Heart left ventricle (tissue), 16 donors: Measurements from ENCODE around the gene GPR137C. TPM values are rescaled to one million over a fixed set of nuclear protein-coding genes. Genes with fewer than 3 reads are reported as not detected.

Source experiments
- ATAC-seq, 4 donors: fragments of 200-7000 bp; cut with Tn5 transposase; one replicate each; pipeline ENCODE4 v1.9.1; 2020 to 2022; ENCODE audit warnings: moderate library complexity in 4 of 4, mild to moderate bottlenecking in 3 of 4, moderate number of reproducible peaks in 1 of 4
- DNase-seq, 5 donors: peaks; one replicate each; pipeline ENCODE4 v3.0.0-alpha.2; 2020
- H3K27ac ChIP-seq, 12 donors: fragments of 200-600 bp; sonication (generic) in 4 of 12; one replicate each; pipeline versions ENCODE4 v1.5.0 to v1.8.0; 2016 to 2022; ENCODE audit warnings: mild to moderate bottlenecking in 2 of 12
- H3K27me3 ChIP-seq, 9 donors: fragments of 200-600 bp; sonication (generic) in 2 of 9; one replicate each; pipeline versions ENCODE4 v1.5.1 to v1.8.0; 2016 to 2022; ENCODE audit warnings: mild to moderate bottlenecking in 3 of 9
- H3K36me3 ChIP-seq, 9 donors: fragments of 200-600 bp; sonication (generic) in 2 of 9; one replicate each; pipeline versions ENCODE4 v1.5.0 to v1.8.0; 2018 to 2022; ENCODE audit warnings: mild to moderate bottlenecking in 2 of 9
- H3K4me1 ChIP-seq, 12 donors: fragments of 200-600 bp; sonication (generic) in 4 of 12; one replicate each; pipeline versions ENCODE4 v1.5.0 to v1.8.0; 2016 to 2022; ENCODE audit warnings: mild to moderate bottlenecking in 3 of 12
- H3K4me3 ChIP-seq, 12 donors: fragments of 200-600 bp; sonication (generic) in 4 of 12; one replicate each; pipeline versions ENCODE4 v1.5.0 to v1.8.0; 2017 to 2022; ENCODE audit warnings: mild to moderate bottlenecking in 9 of 12, moderate library complexity in 4 of 12
- H3K9me3 ChIP-seq, 12 donors: fragments of 200-600 bp; sonication (generic) in 4 of 12; one replicate each; pipeline versions ENCODE4 v1.5.0 to v1.8.0; 2016 to 2022; ENCODE audit warnings: mild to moderate bottlenecking in 1 of 12
- POLR2A ChIP-seq, 2 donors: fragments of 450-650 bp; IDR thresholded peaks; one replicate each; pipeline ENCODE4 v1.6.1; 2017; ENCODE audit warnings: antibody characterized with exemption in 2 of 2, mild to moderate bottlenecking in 2 of 2, moderate library complexity in 2 of 2
- WGBS, 4 donors: extraction: QIAGEN DNeasy Blood & Tissue Kit in 2 of 4; methylation state at CpG; one replicate each; pipeline versions ENCODE4 v1.1.5 to v1.1.7; 2013 to 2018; 5-methylcytosine and 5-hydroxymethylcytosine counted together
- intact Hi-C, 10 donors: fragments of 100-400 bp; cut with DNase I; formaldehyde crosslinking; loops; one replicate each; pipeline versions ENCODE4 v1.11.1 to v1.14.2; 2022
- polyA plus RNA-seq, 2 donors: library from polyadenylated mRNA; stranded (reverse); fragments of 200-250 nt; gene quantifications; one replicate each; pipeline ENCODE4 v1.2.3, GENCODE V29; 2013
- total RNA-seq, 9 donors: library from RNA; depleted of rRNA in 2 of 9; stranded (reverse); fragments of >200 nt in 2 of 9; fragmentation: NEBNext Ultra II Directional in 3 of 9; extraction: Animal tissue kit (Norgen Biotek cat#: 25700) in 3 of 9; gene quantifications; one replicate each; pipeline versions ENCODE4 v1.1.0 to v1.2.4, GENCODE V29; 2016 to 2023
- TF ChIP-seq, protein P1 (sequence below), 12 donors: fragments of 200-600 bp; sonication (generic) in 4 of 12; IDR thresholded peaks; one replicate each; pipeline versions ENCODE4 v1.5.0 to v1.8.0; 2018 to 2022; ENCODE audit warnings: antibody characterized with exemption in 12 of 12, mild to moderate bottlenecking in 5 of 12
- donor health status: ischemic (EF 13 %, LVEDD 7.1; RV severe dilation, severe dysfunction).
- donor health status: healthy with polysubstance abuse.
- donor health status: DM: no; HTN: yes; CAD: no.
- donor health status: DM: no; HTN: no; CAD: no.
- donor health status: ischemic (EF 25% LVEDD 6.9; RV normal size, moderate dysfunction).
- donor health status: ischemic (EF 25% LVEDD 5.7; RV mildly dilated, moderate dysfunction).
- donor health status: healthy.
- donor health status: DM: yes; HTN: yes; CAD: no.
- donor health status: ischemic (EF 35%, LVEDD 5.7; RV mildly dilated, moderate dysfunction).
- donor health status: nonischemic (EF 11% LVEDD 7.7; RV severe dilation, severe dysfunction).
- donor health status: DM: yes; HTN: yes; CAD: no.
- donor health status: PGD.
- donor health status: ischemic (EF 29% LVEDD 5.4; RV normal size, mild dysfunction).
- donor health status: nonischemic (EF 23%, LVEDD 6.1; RV moderate dilation, normal function).

The GPR137C gene
- total and polyA plus RNA-seq, 11 donors: 0.61 to 1.9 (median 1.1) TPM

DNA sequence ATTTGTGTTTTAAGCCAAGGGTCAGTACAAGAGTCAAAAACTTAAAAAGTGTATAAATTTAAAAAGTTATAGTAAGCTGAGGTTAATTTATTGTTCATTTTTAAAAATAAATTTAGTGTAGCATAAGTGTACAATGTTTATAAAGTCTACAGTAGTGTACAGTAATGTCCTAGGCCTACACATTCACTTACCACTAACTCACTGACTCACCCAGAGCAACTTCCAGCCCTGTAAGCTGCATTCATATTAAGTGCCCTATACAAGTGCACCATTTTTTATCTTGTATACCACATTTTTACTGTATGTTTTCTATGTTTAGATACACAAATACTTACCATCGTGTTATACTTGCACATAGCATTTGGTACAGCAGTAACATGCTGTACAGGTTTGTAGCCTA is 37.7 kb downstream of the GPR137C start:
- DNase-seq: no peak
- no peak for ATAC-seq
- Histone ChIP-seq H3K4me1 (no peaks in the 10 kb centered on the region), H3K27ac (no peak overlapping the region), H3K4me3 (no peak overlapping the region), H3K27me3 (no peaks in the 10 kb centered on the region), H3K9me3 (peaks cover 0 to 19% (median 0%) of the 10 kb centered on the region in 12 donors), H3K36me3 (no peaks in the 10 kb centered on the region)
- intact Hi-C loops: no loop called here
- 92 to 99% (median 97%) methylated on average over 1 of the region's 1 CpG for WGBS, 4 donors
- TF ChIP-seq, protein P1, sequence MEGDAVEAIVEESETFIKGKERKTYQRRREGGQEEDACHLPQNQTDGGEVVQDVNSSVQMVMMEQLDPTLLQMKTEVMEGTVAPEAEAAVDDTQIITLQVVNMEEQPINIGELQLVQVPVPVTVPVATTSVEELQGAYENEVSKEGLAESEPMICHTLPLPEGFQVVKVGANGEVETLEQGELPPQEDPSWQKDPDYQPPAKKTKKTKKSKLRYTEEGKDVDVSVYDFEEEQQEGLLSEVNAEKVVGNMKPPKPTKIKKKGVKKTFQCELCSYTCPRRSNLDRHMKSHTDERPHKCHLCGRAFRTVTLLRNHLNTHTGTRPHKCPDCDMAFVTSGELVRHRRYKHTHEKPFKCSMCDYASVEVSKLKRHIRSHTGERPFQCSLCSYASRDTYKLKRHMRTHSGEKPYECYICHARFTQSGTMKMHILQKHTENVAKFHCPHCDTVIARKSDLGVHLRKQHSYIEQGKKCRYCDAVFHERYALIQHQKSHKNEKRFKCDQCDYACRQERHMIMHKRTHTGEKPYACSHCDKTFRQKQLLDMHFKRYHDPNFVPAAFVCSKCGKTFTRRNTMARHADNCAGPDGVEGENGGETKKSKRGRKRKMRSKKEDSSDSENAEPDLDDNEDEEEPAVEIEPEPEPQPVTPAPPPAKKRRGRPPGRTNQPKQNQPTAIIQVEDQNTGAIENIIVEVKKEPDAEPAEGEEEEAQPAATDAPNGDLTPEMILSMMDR (IDR thresholded peaks at IDR 0.05): no peak
- TF ChIP-seq POLR2A (IDR thresholded peaks at IDR 0.05): no peak

DNA sequence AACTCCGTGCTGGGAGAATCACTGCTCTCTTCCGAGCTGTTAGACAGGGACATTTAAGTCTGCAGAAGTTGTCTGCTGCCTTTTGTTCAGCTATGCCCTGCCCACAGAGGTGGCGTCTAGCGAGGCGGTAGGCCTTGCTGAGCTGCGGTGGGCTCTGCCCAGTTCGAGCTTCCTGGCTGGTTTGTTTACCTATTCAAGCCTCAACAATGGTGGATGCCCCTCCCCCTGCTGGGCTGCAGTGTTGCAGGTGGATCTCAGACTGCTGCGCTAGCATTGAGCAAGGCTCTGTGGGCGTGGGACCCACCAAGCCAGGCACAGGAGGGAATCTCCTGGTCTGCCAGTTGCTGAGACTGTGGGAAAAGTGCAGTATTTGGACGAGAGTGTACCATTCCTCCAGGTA is 43.7 kb downstream of the GPR137C start:
- DNase-seq (no peak), ATAC-seq (no peak)
- Histone ChIP-seq H3K27me3 (no peaks in the 10 kb centered on the region), H3K36me3 (no peaks in the 10 kb centered on the region), H3K27ac (no peak overlapping the region), H3K9me3 (peaks cover 0 to 15% (median 0%) of the 10 kb centered on the region in 12 donors), H3K4me1 (no peaks in the 10 kb centered on the region), H3K4me3 (no peak overlapping the region)
- TF ChIP-seq, protein P1 (IDR thresholded peaks at IDR 0.05): no peak
- intact Hi-C loops: no loop called here
- 91 to 95% (median 94%) methylated on average over 9 to 10 of the region's 10 CpGs for WGBS, 4 donors

DNA sequence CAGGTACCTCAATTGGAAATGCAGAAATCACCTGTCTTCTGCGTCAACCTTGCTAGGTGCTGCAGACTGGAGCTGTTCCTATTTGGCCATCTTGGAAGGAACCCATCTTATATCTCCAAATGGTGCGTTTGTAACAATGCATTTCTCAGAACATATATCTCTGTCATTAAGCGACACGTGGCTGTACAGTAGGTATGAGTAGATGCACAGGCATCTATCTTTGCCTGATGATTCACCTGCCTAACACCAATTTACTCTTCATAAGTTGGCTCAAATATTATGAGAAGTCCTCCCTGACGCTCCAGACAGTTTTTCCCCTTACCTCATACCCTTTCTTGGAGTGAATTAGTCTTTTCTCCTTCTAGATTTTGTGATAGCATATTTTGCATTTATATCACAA is 44.2 kb downstream of the GPR137C start:
- DNase-seq (no peak), ATAC-seq (no peak)
- H3K9me3 ChIP-seq: peaks cover 0 to 11% (median 0%) of the 10 kb centered on the region in 12 donors
- H3K36me3 ChIP-seq: no peaks in the 10 kb centered on the region
- H3K27me3 ChIP-seq: no peaks in the 10 kb centered on the region
- intact Hi-C loops: no loop called here
- WGBS, 4 donors: 78 to 98% (median 86%) methylated on average over 5 of the region's 5 CpGs
- no peaks in the 10 kb centered on the region for H3K4me1 ChIP-seq
- H3K4me3 ChIP-seq: no peak overlapping the region
- TF ChIP-seq POLR2A (IDR thresholded peaks at IDR 0.05): no peak
- TF ChIP-seq, protein P1 (IDR thresholded peaks at IDR 0.05): no peak
- H3K27ac ChIP-seq: no peak overlapping the region

DNA sequence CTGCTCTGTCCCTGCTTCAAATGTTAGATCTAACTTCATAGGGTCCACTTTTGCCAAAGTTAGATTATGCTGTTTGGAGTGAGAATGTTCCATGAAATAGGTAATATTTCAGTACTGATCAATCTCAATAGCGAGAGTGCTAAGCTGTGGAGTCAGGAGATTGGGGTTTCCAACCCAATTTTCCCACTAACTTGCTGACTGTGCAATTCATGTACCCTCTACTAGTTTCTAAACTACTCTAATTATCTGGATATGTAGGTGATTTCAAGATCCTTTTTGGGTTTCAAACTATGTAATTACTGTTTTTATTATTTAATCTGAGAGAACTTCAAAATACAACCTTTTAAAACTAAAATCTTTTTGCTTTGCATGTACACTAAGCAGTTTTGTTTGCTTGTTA is 45.9 kb downstream of the GPR137C start:
- Histone ChIP-seq H3K27ac (no peak overlapping the region), H3K27me3 (no peaks in the 10 kb centered on the region), H3K4me1 (no peaks in the 10 kb centered on the region), H3K36me3 (no peaks in the 10 kb centered on the region), H3K9me3 (peaks cover 0 to 12% (median 0%) of the 10 kb centered on the region in 12 donors), H3K4me3 (no peak overlapping the region)
- ATAC-seq (no peak), DNase-seq (no peak)
- TF ChIP-seq POLR2A (IDR thresholded peaks at IDR 0.05): no peak
- TF ChIP-seq, protein P1 (IDR thresholded peaks at IDR 0.05): no peak
- 95 to 98% (median 97%) methylated on average over 1 of the region's 1 CpG for WGBS, 4 donors
- intact Hi-C loops: no loop called here
